Activated CD8-positive, alpha-beta T cell treated with anti-CD3 and anti-CD28 coated beads for 36 hours (primary cell): ENCODE results near the gene HEXD. TPM values are rescaled to one million over a fixed set of nuclear protein-coding genes. Genes with fewer than 3 reads are reported as not detected.
"Not testable (repeated sequence)": the region's sequence is repeated elsewhere in the genome, so short reads cannot be mapped to it uniquely, and the experiment has no call there.

Source experiments
- ATAC-seq: fragments of 200-7000 bp; cut with Tn5 transposase; one replicate; pipeline ENCODE4 v1.10.0; 2021; ENCODE audit warnings: mild to moderate bottlenecking, moderate library complexity
- CTCF ChIA-PET: fragments of 350-600 bp; sonication (Branson Sonifier 250); formaldehyde crosslinking; loops from one replicate; lab custom pipeline; 2021; ENCODE audit warnings: antibody characterized with exemption; lab: Charles Lee
- POLR2A ChIA-PET: fragments of 350-600 bp; sonication (Branson Sonifier 250); formaldehyde crosslinking; loops from one replicate; lab custom pipeline; 2021; ENCODE audit warnings: antibody characterized with exemption; lab: Charles Lee
- DNase-seq: peaks from one replicate; pipeline ENCODE4 v3.0.0-alpha.2; 2020
- H3K27ac Mint-ChIP-seq: one replicate; pipeline ENCODE4 v1.8.0; 2021; ENCODE audit warnings: mild to moderate bottlenecking, mixed read lengths
- H3K27me3 Mint-ChIP-seq: one replicate; pipeline ENCODE4 v1.8.0; 2021; ENCODE audit warnings: mixed read lengths
- H3K36me3 Mint-ChIP-seq: one replicate; pipeline ENCODE4 v1.8.0; 2021; ENCODE audit warnings: low read depth, mixed read lengths
- H3K4me1 Mint-ChIP-seq: one replicate; pipeline ENCODE4 v1.8.0; 2021; ENCODE audit warnings: low read depth, mixed read lengths
- H3K4me3 Mint-ChIP-seq: one replicate; pipeline ENCODE4 v1.8.0; 2021; ENCODE audit warnings: mild to moderate bottlenecking, moderate library complexity, mixed read lengths
- H3K9me3 Mint-ChIP-seq: one replicate; pipeline ENCODE4 v1.8.0; 2021; ENCODE audit warnings: mixed read lengths
- intact Hi-C: fragments of 100-400 bp; cut with micrococcal nuclease; formaldehyde crosslinking; loops from one replicate; pipeline ENCODE4 v1.10.0; 2022
- total RNA-seq, 2 experiments: library from RNA; stranded (reverse); gene quantifications; one replicate each; pipeline ENCODE4 v1.2.3, GENCODE V29; 2021
- TF ChIP-seq, protein P1 (sequence below): fragments of 200-600 bp; IDR thresholded peaks from one replicate; pipeline ENCODE4 v1.8.0; 2022; ENCODE audit warnings: antibody characterized with exemption, mild to moderate bottlenecking

The HEXD gene
- total RNA-seq, 2 experiments from 2014 or later, result 21.8 to 21.9 TPM

DNA sequence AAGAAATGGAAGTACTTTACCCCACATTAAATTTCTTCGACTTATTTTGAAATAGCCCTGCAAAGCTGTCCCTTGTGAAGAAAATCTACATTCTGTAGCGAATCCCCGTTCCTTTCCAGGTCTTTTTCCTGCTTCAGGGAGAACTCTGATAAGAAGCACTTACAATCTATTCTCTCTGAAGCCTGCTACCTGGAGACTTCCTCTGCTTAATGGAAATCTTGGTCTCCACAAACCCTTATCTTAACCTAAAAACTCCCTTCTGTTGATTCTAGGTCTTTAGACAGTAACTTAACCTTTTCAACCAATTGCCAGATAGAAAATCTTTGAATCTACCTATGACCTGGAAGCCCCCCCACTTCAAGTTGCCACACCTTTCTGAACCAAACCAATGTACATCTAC lies 34.0 kb downstream of the HEXD start:
- H3K36me3 Mint-ChIP-seq, result peaks cover 22% of the 10 kb centered on the region
- TF ChIP-seq, protein P1, sequence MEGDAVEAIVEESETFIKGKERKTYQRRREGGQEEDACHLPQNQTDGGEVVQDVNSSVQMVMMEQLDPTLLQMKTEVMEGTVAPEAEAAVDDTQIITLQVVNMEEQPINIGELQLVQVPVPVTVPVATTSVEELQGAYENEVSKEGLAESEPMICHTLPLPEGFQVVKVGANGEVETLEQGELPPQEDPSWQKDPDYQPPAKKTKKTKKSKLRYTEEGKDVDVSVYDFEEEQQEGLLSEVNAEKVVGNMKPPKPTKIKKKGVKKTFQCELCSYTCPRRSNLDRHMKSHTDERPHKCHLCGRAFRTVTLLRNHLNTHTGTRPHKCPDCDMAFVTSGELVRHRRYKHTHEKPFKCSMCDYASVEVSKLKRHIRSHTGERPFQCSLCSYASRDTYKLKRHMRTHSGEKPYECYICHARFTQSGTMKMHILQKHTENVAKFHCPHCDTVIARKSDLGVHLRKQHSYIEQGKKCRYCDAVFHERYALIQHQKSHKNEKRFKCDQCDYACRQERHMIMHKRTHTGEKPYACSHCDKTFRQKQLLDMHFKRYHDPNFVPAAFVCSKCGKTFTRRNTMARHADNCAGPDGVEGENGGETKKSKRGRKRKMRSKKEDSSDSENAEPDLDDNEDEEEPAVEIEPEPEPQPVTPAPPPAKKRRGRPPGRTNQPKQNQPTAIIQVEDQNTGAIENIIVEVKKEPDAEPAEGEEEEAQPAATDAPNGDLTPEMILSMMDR, result no peak
- DNase-seq (no peak), ATAC-seq (no peak)
- ChIA-PET POLR2A (interaction anchor here (1.3 kb wide), 1 partner anchor 12 kb away, joined by 5 read pairs; no protein-coding TSS in a partner anchor), CTCF (no interaction called here)
- intact Hi-C loops, result no loop called here
- no peaks in the 10 kb centered on the region for H3K27me3 Mint-ChIP-seq
- H3K4me3 Mint-ChIP-seq, result peak overlapping the region; percentile 99
- no peaks in the 10 kb centered on the region for H3K9me3 Mint-ChIP-seq
- H3K27ac Mint-ChIP-seq, result peak overlapping the region; percentile 95
- H3K4me1 Mint-ChIP-seq, result peaks cover 26% of the 10 kb centered on the region

DNA sequence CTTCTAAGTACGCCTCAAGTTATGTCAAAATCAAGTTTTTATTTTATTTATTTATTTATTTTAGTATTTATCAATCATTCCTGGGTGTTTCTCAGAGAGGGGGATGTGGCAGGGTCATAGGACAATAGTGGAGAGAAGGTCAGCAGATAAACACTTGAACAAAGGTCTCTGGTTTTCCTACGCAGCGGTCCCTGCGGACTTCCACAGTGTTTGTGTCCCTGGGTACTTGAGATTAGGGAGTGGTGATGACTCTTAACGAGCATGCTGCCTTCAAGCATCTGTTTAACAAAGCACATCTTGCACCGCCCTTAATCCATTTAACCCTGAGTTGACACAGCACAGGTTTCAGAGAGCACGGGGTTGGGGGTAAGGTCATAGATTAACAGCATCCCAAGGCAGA lies 35.0 kb downstream of the HEXD start:
- H3K9me3 Mint-ChIP-seq, H3K27me3 Mint-ChIP-seq, ATAC-seq, intact Hi-C loops, H3K27ac Mint-ChIP-seq, POLR2A ChIA-PET, H3K4me3 Mint-ChIP-seq, CTCF ChIA-PET, DNase-seq: not testable (repeated sequence)
- Mint-ChIP-seq H3K36me3 (peaks cover 14% of the 10 kb centered on the region), H3K4me1 (peaks cover 30% of the 10 kb centered on the region)

DNA sequence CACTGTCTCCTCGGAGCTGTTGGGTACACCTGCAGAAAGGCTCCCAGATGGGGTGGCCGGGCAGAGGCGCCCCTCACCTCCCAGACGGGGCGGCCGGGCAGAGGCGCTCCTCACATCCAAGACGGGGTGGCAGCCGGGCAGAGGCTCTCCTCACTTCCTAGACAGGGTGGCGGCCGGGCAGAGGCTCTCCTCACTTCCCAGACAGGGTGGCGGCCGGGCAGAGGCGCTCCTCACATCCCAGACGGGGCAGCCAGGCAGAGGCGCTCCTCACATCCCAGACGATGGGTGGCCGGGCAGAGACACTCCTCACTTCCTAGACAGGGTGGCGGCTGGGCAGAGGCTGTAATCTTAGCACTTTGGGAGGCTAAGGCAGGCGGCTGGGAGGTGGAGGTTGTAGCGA lies 35.6 kb downstream of the HEXD start:
- intact Hi-C loops, H3K4me3 Mint-ChIP-seq: not testable (repeated sequence)

DNA sequence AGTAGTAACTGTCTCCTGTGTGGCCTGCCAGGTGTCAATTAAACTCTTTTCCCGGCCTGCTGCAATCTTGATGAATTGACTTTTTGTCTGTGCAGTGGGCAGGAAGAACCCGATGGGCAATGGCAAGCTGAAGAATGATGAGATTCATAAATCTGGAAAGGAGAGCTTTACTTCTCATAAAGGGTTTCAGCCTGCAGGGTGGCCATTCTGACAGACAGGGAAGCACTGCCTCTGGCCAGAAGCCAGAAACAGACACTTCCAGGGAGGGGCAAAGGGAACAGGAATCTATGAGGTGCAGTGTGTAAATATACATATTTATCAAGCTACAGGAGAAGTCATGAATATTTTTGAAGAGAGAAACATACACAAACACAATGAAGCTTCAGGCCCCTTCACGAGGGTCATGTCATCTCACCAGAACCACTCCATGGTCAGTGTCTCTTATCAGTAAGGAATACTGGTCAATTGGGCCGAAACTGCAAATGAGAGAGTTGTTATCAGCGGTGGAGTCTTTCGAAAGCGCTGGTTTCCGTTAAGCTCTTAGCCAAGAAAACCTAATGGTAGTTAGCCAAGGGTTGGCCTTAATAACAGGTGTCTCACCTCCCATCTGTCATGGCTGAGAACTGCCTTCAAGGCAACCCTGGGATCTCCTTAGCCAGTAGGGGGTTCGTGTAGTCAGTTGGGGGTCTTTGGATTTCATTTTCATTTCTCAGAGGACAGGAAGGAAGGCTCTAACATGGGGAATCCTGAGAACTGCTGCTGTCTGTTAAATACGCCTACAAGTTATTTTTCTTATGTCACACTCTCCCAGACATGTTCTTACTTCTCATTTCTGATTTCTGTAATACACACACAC lies 39.2 kb downstream of the HEXD start:
- peak overlapping the region; percentile 95 for H3K27ac Mint-ChIP-seq
- H3K4me1 Mint-ChIP-seq, result peaks cover 19% of the 10 kb centered on the region
- TF ChIP-seq, protein P1, result no peak
- H3K27me3 Mint-ChIP-seq, result no peaks in the 10 kb centered on the region
- ATAC-seq, result peak; percentile 2
- H3K4me3 Mint-ChIP-seq, result peak overlapping the region; percentile 79
- H3K9me3 Mint-ChIP-seq, result no peaks in the 10 kb centered on the region
- ChIA-PET POLR2A (interaction anchor here (0.8 to 3.2 kb wide), 11 partner anchors 8 to 259 kb away, joined by 3 to 27 read pairs (median 4); partner anchors contain the start of genes FN3KRP and FOXK2), CTCF (interaction anchor here (1.4 kb wide), 1 partner anchor 33 kb away, joined by 5 read pairs; no protein-coding TSS in a partner anchor)
- DNase-seq, result peak; percentile 30
- intact Hi-C loops, result no loop called here
- H3K36me3 Mint-ChIP-seq, result peaks cover 2% of the 10 kb centered on the region

More for the DNA sequence above, 35.6 kb downstream of the HEXD start:
- H3K27me3 Mint-ChIP-seq, ATAC-seq, H3K27ac Mint-ChIP-seq, H3K9me3 Mint-ChIP-seq, DNase-seq, POLR2A ChIA-PET, CTCF ChIA-PET: not testable (repeated sequence)
- peaks cover 30% of the 10 kb centered on the region for H3K4me1 Mint-ChIP-seq
- peaks cover 14% of the 10 kb centered on the region for H3K36me3 Mint-ChIP-seq

DNA sequence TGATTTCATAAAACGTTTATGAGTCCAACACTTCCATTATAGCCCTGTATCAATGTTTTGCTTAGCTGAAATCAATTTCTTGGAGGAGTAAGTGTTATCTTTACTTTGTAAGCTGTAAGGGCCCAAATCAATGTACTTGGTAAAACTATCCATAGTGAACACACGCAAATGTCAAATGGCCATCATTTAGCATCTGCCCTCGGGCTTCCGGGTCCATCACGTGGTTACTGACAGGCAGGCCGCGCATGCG lies 39.7 kb downstream of the HEXD start:
- Mint-ChIP-seq H3K36me3 (peaks cover 5% of the 10 kb centered on the region), H3K27ac (peak overlapping the region; percentile 95), H3K4me1 (peaks cover 17% of the 10 kb centered on the region), H3K4me3 (peak overlapping the region; percentile 79), H3K27me3 (no peaks in the 10 kb centered on the region), H3K9me3 (no peaks in the 10 kb centered on the region)
- DNase-seq (no peak), ATAC-seq (no peak)
- ChIA-PET CTCF (interaction anchor here (1.4 kb wide), 1 partner anchor 33 kb away, joined by 5 read pairs; no protein-coding TSS in a partner anchor), POLR2A (interaction anchor here (0.7 to 3.2 kb wide), 11 partner anchors 8 to 258 kb away, joined by 3 to 27 read pairs (median 4); partner anchors contain the start of genes FN3KRP and FOXK2)
- intact Hi-C loops, result no loop called here
- TF ChIP-seq, protein P1, result no peak
